Neural progenitor cell (in vitro differentiated cells): ENCODE results near the gene TRIM44. TPM values are rescaled to one million over a fixed set of nuclear protein-coding genes. Genes with fewer than 3 reads are reported as not detected.

Source experiments
- DNase-seq: peaks from one replicate; pipeline ENCODE4 v3.0.0-alpha.2; 2016; ENCODE audit warnings: low spot score
- H2AFZ ChIP-seq: fragments of 200-600 bp; sonication (generic); replicated peaks from 2 replicates; pipeline ENCODE4 v1.6.1; 2016; ENCODE audit warnings: antibody characterized with exemption
- H3F3A ChIP-seq: fragments of 200-600 bp; sonication (generic); 2 replicates; pipeline ENCODE4 v1.6.1; 2016; ENCODE audit warnings: antibody characterized with exemption, low read depth
- H3K27ac ChIP-seq: fragments of 200-600 bp; sonication (generic); 2 replicates; pipeline ENCODE4 v1.5.1; 2016; ENCODE audit warnings: mild to moderate bottlenecking
- H3K27me3 ChIP-seq: fragments of 200-600 bp; sonication (generic); 2 replicates; pipeline ENCODE4 v1.6.1; 2016; ENCODE audit warnings: mild to moderate bottlenecking, moderate library complexity
- H3K36me3 ChIP-seq: fragments of 200-600 bp; sonication (generic); 2 replicates; pipeline ENCODE4 v1.5.1; 2016
- H3K4me1 ChIP-seq: fragments of 200-600 bp; sonication (generic); 2 replicates; pipeline ENCODE4 v1.6.1; 2016; ENCODE audit warnings: mixed run types
- H3K4me2 ChIP-seq: fragments of 200-600 bp; sonication (generic); 2 replicates; pipeline ENCODE4 v1.6.1; 2016
- H3K4me3 ChIP-seq: fragments of 200-600 bp; sonication (generic); 2 replicates; pipeline ENCODE4 v1.5.1; 2016
- H3K79me2 ChIP-seq: fragments of 200-600 bp; sonication (generic); 2 replicates; pipeline ENCODE4 v1.6.1; 2016; ENCODE audit warnings: low read depth
- H3K9ac ChIP-seq: fragments of 200-600 bp; sonication (generic); 2 replicates; pipeline ENCODE4 v1.6.1; 2016
- H3K9me3 ChIP-seq: fragments of 200-600 bp; sonication (generic); 2 replicates; pipeline ENCODE4 v1.5.1; 2016; ENCODE audit warnings: low read depth
- H4K20me1 ChIP-seq: fragments of 200-600 bp; sonication (generic); 2 replicates; pipeline ENCODE4 v1.6.1; 2016; ENCODE audit warnings: low read depth
- H3K27ac Mint-ChIP-seq: 3 replicates; pipeline ENCODE4 v1.8.0; 2021; ENCODE audit warnings: mixed read lengths
- H3K27me3 Mint-ChIP-seq: 2 replicates; pipeline ENCODE4 v1.8.0; 2022; ENCODE audit warnings: low read depth, mild to moderate bottlenecking, inconsistent platforms, moderate library complexity, mixed read lengths; ENCODE audit not compliant: insufficient read depth
- H3K36me3 Mint-ChIP-seq: 3 replicates; pipeline ENCODE4 v1.8.0; 2021; ENCODE audit warnings: mixed read lengths
- H3K4me1 Mint-ChIP-seq: 3 replicates; pipeline ENCODE4 v1.8.0; 2021; ENCODE audit warnings: mixed read lengths
- H3K4me3 Mint-ChIP-seq: 3 replicates; pipeline ENCODE4 v1.8.0; 2021; ENCODE audit warnings: mild to moderate bottlenecking, moderate library complexity, mixed read lengths
- H3K9me3 Mint-ChIP-seq: 3 replicates; pipeline ENCODE4 v1.8.0; 2020; ENCODE audit warnings: mixed read lengths
- CTCF ChIP-seq: fragments of 200-600 bp; sonication (generic); IDR thresholded peaks from 2 replicates; pipeline ENCODE4 v1.5.1; 2017; ENCODE audit warnings: antibody characterized with exemption, mild to moderate bottlenecking
- EZH2 ChIP-seq: fragments of 200-600 bp; sonication (generic); IDR thresholded peaks from 2 replicates; pipeline ENCODE4 v1.6.1; 2017; ENCODE audit warnings: antibody characterized with exemption, mild to moderate bottlenecking, moderate library complexity
- EZH2phosphoT487 ChIP-seq: fragments of 200-600 bp; sonication (generic); IDR thresholded peaks from 2 replicates; pipeline ENCODE4 v1.6.1; 2017; ENCODE audit warnings: antibody characterized with exemption
- total RNA-seq: library from RNA; depleted of rRNA; stranded (reverse); fragments of >200 nt; gene quantifications from 2 replicates; pipeline ENCODE4 v1.2.3, GENCODE V29; 2015; ENCODE audit warnings: low replicate concordance

Gene TRIM44
- total RNA-seq, 1 donor from 2014 or later, result 44.1 TPM

- Histone ChIP-seq H2AFZ (no peak overlapping the region), H4K20me1 (no peaks in the 10 kb centered on the region), H3F3A (no peaks in the 10 kb centered on the region), H3K36me3 (no peaks in the 10 kb centered on the region), H3K4me1 (no peaks in the 10 kb centered on the region), H3K4me3 (no peak overlapping the region), H3K79me2 (no peaks in the 10 kb centered on the region), H3K27ac (no peak overlapping the region), H3K27me3 (no peaks in the 10 kb centered on the region), H3K9me3 (peaks cover 8% of the 10 kb centered on the region), H3K9ac (no peak overlapping the region), H3K4me2 (no peak overlapping the region)
- H3K36me3 Mint-ChIP-seq, result peaks cover 3% of the 10 kb centered on the region
- no peak for TF ChIP-seq EZH2phosphoT487
- TF ChIP-seq EZH2, result no peak
- TF ChIP-seq CTCF, result no peak
- H3K27ac Mint-ChIP-seq, result no peak overlapping the region
- no peak overlapping the region for H3K4me3 Mint-ChIP-seq
- DNase-seq, result no peak
- H3K27me3 Mint-ChIP-seq, result peaks cover 4% of the 10 kb centered on the region
- peaks cover 19% of the 10 kb centered on the region for H3K9me3 Mint-ChIP-seq
- no peaks in the 10 kb centered on the region for H3K4me1 Mint-ChIP-seq
Observed at GRCh38 chr11:35864131-35864530, 201.6 kb downstream of the TRIM44 start.

GRCh38 chr11:35866601-35867000 lies 204.0 kb downstream of the TRIM44 start:
- Mint-ChIP-seq H3K36me3 (peaks cover 3% of the 10 kb centered on the region), H3K9me3 (peaks cover 27% of the 10 kb centered on the region), H3K27ac (no peak overlapping the region), H3K4me3 (no peak overlapping the region), H3K4me1 (no peaks in the 10 kb centered on the region), H3K27me3 (peaks cover 4% of the 10 kb centered on the region)
- no peak overlapping the region for H3K9ac ChIP-seq
- no peaks in the 10 kb centered on the region for H3F3A ChIP-seq
- TF ChIP-seq EZH2phosphoT487, result no peak
- no peak for TF ChIP-seq EZH2
- TF ChIP-seq CTCF, result no peak
- H3K4me1 ChIP-seq, result no peaks in the 10 kb centered on the region
- peaks cover 11% of the 10 kb centered on the region for H3K9me3 ChIP-seq
- no peaks in the 10 kb centered on the region for H3K27me3 ChIP-seq
- H2AFZ ChIP-seq, result no peak overlapping the region
- no peak overlapping the region for H3K4me2 ChIP-seq
- DNase-seq, result no peak
- H4K20me1 ChIP-seq, result no peaks in the 10 kb centered on the region
- H3K79me2 ChIP-seq, result no peaks in the 10 kb centered on the region
- no peaks in the 10 kb centered on the region for H3K36me3 ChIP-seq
- H3K27ac ChIP-seq, result no peak overlapping the region
- H3K4me3 ChIP-seq, result no peak overlapping the region

Other genes starting within 250 kb of the TRIM44 start
- 4.2 and 4.9 TPM in 2 replicates for gene SLC1A2, start 243.2 kb upstream of the TRIM44 start, total RNA-seq
- 209 and 285 TPM in 2 replicates for gene PAMR1, start 137.2 kb upstream of the TRIM44 start, total RNA-seq
- 53.3 and 155 TPM in 2 replicates for gene FJX1, start 44.3 kb upstream of the TRIM44 start, total RNA-seq